Ishikawa (cell line): ENCODE data around the gene ATRAID.

Source experiments
- CEBPB ChIP-seq: IDR thresholded peaks from 2 replicates; pipeline ENCODE4 v1.6.1; 2012
- CREB1 ChIP-seq: IDR thresholded peaks from 2 replicates; pipeline ENCODE4 v1.6.1; 2012; ENCODE audit warnings: low read depth
- EGR1 ChIP-seq: IDR thresholded peaks from 2 replicates; pipeline ENCODE4 v1.6.1; 2012
- EP300 ChIP-seq: IDR thresholded peaks from 2 replicates; pipeline ENCODE4 v1.6.1; 2012; ENCODE audit warnings: borderline replicate concordance
- FOXM1 ChIP-seq: IDR thresholded peaks from 2 replicates; pipeline ENCODE4 v1.6.1; 2012; ENCODE audit warnings: low read depth, borderline replicate concordance
- REST ChIP-seq: IDR thresholded peaks from 2 replicates; pipeline ENCODE4 v1.6.1; 2012; ENCODE audit warnings: low read depth, mild to moderate bottlenecking
- TCF12 ChIP-seq: IDR thresholded peaks from 2 replicates; pipeline ENCODE4 v1.6.1; 2012; ENCODE audit warnings: low read depth
- YY1 ChIP-seq: IDR thresholded peaks from 2 replicates; pipeline ENCODE4 v1.6.1; 2012; ENCODE audit warnings: low read depth
- TF ChIP-seq, protein P1 (sequence below): IDR thresholded peaks from 2 replicates; pipeline ENCODE4 v1.6.1; 2012

DNA sequence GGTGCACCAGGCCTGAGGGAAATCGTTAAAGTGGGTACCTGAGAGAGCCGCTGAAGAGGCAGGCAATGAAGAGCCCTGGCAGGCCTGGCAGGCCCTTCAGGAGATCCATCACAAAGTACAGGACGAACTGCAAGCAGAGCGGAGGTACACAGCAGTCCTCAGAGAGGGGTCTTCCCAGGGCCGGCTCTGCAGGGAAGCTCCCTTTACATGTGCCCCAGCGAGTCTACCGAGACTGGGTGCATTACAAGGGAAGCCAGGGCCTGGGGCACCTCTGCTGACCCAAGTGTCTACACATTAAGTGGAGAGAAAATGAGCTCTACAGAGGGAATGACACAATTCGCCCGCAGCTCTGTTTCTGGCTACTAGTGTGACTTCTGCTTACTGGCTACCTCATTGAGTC lies 8.1 kb upstream of the ATRAID start:
- no peak for TF ChIP-seq EP300
- TF ChIP-seq CEBPB, result no peak
- no peak for TF ChIP-seq TCF12
- no peak for TF ChIP-seq FOXM1
- TF ChIP-seq, protein P1, sequence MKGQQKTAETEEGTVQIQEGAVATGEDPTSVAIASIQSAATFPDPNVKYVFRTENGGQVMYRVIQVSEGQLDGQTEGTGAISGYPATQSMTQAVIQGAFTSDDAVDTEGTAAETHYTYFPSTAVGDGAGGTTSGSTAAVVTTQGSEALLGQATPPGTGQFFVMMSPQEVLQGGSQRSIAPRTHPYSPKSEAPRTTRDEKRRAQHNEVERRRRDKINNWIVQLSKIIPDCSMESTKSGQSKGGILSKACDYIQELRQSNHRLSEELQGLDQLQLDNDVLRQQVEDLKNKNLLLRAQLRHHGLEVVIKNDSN, result no peak
- no peak for TF ChIP-seq YY1
- no peak for TF ChIP-seq CREB1
- no peak for TF ChIP-seq REST
- no peak for TF ChIP-seq EGR1
